Natural killer cell (primary cell): ENCODE data around the gene DPP7. TPM values are rescaled to one million over a fixed set of nuclear protein-coding genes. Genes with fewer than 3 reads are reported as not detected.
A peak's percentile ranks its signal among the peaks of the same experiment; 100 is the strongest.

ENCODE experiments used
- ATAC-seq, 3 donors: fragments of 150-1000 bp in 2 of 3; fragments of 200-7000 bp in 1 of 3; cut with Tn5 transposase; 1 replicate in 1 of 3; 2 replicates in 2 of 3; pipeline ENCODE4 v1.10.0; 2021; ENCODE audit warnings: mild to moderate bottlenecking in 2 of 3, moderate library complexity in 2 of 3
- DNase-seq, 2 donors: peaks; one replicate each; pipeline versions ENCODE4 v3.0.0 to v3.0.0-alpha.2; 2013 to 2021; ENCODE audit warnings: mixed read lengths in 1 of 2
- H3K27ac ChIP-seq: one replicate; pipeline ENCODE4 v1.5.1; 2013; ENCODE audit warnings: mild to moderate bottlenecking, low read length
- H3K27me3 ChIP-seq: one replicate; pipeline ENCODE4 v1.6.1; 2013; ENCODE audit warnings: low read length; ENCODE audit not compliant: control insufficient read depth, insufficient read depth
- H3K36me3 ChIP-seq: one replicate; pipeline ENCODE4 v1.6.1; 2013; ENCODE audit warnings: low read length; ENCODE audit not compliant: control insufficient read depth, insufficient read depth
- H3K4me1 ChIP-seq: one replicate; pipeline ENCODE4 v1.6.1; 2013; ENCODE audit warnings: low read length; ENCODE audit not compliant: control insufficient read depth, insufficient read depth
- H3K4me3 ChIP-seq: one replicate; pipeline ENCODE4 v1.5.1; 2013; ENCODE audit warnings: low read length
- H3K9me3 ChIP-seq: one replicate; pipeline ENCODE4 v1.6.1; 2013; ENCODE audit warnings: low read length; ENCODE audit not compliant: control insufficient read depth, insufficient read depth
- H3K27ac Mint-ChIP-seq, 2 donors: one replicate each; pipeline ENCODE4 v1.8.0; 2022; ENCODE audit warnings: mild to moderate bottlenecking in 2 of 2, mixed read lengths in 2 of 2, moderate library complexity in 1 of 2
- H3K27me3 Mint-ChIP-seq, 2 donors: one replicate each; pipeline ENCODE4 v1.8.0; 2022; ENCODE audit warnings: low read depth in 2 of 2, mixed read lengths in 2 of 2
- H3K36me3 Mint-ChIP-seq: one replicate; pipeline ENCODE4 v1.8.0; 2022; ENCODE audit warnings: mixed read lengths
- H3K4me1 Mint-ChIP-seq, 2 donors: one replicate each; pipeline ENCODE4 v1.8.0; 2022; ENCODE audit warnings: mixed read lengths in 2 of 2
- H3K4me3 Mint-ChIP-seq: one replicate; pipeline ENCODE4 v1.8.0; 2022; ENCODE audit warnings: mild to moderate bottlenecking, moderate library complexity, mixed read lengths
- H3K9me3 Mint-ChIP-seq, 2 donors: one replicate each; pipeline ENCODE4 v1.8.0; 2022; ENCODE audit warnings: mixed read lengths in 2 of 2
- CTCF ChIP-seq: fragments of 200-600 bp; IDR thresholded peaks from one replicate; pipeline ENCODE4 v1.8.0; 2022; ENCODE audit warnings: antibody characterized with exemption
- WGBS: methylation state at CpG from one replicate; pipeline ENCODE4 v1.1.7; 2013; ENCODE audit warnings: missing lambda C conversion rate; ENCODE audit not compliant: insufficient coverage; 5-methylcytosine and 5-hydroxymethylcytosine counted together
- intact Hi-C: fragments of 100-400 bp; cut with micrococcal nuclease; formaldehyde crosslinking; loops from one replicate; pipeline ENCODE4 v1.14.2; 2022
- total RNA-seq, 4 donors: library from RNA; stranded (reverse); fragments of 120-200 nt in 1 of 4; gene quantifications; one replicate each; pipeline versions ENCODE4 v1.2.3 to v1.2.4, GENCODE V29; 2013 to 2022

The DPP7 gene
- total RNA-seq, 3 donors from 2014 or later (not counting 1 experiment from before 2014, with no cell fraction given) = 233 to 264 (median 251) TPM

DNA sequence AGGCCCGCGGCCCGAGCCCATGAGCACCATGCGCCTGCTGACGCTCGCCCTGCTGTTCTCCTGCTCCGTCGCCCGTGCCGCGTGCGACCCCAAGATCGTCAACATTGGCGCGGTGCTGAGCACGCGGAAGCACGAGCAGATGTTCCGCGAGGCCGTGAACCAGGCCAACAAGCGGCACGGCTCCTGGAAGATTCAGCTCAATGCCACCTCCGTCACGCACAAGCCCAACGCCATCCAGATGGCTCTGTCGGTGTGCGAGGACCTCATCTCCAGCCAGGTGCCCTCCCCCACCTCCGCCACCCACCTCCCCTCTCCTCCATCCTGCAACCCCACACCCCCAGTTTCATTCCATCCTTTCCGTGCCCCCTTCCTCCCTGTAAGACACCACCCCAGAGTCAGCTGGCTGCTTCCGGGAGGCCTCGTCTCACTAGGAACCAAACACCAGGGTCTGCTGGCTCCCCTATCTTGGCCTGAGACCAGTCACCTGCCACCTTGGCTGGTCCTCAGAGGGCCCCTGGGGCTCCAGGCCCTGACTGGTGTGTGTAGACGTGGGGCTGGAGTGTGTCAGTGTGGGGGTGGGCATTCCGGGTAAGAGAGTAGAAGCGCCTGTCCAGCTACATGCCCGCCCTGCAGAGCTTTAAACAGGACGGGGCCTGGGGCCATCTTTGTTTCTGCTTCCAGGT, 25.1 kb upstream of the DPP7 start:
- Histone ChIP-seq H3K4me3 (no peak overlapping the region), H3K9me3 (no peaks in the 10 kb centered on the region), H3K4me1 (peaks cover 4% of the 10 kb centered on the region), H3K27me3 (peaks cover 31% of the 10 kb centered on the region), H3K36me3 (no peaks in the 10 kb centered on the region), H3K27ac (no peak overlapping the region)
- intact Hi-C loops = no loop called here
- Mint-ChIP-seq H3K27ac (no peak overlapping the region), H3K27me3 (peaks cover 15 to 31% of the 10 kb centered on the region in 2 donors), H3K4me3 (no peak overlapping the region), H3K4me1 (peaks cover 0 to 6% of the 10 kb centered on the region in 2 donors), H3K9me3 (no peaks in the 10 kb centered on the region), H3K36me3 (no peaks in the 10 kb centered on the region)
- WGBS = 40% methylated on average over 37 of the region's 37 CpGs
- TF ChIP-seq CTCF = no peak
- DNase-seq (no peak), ATAC-seq (no peak)

DNA sequence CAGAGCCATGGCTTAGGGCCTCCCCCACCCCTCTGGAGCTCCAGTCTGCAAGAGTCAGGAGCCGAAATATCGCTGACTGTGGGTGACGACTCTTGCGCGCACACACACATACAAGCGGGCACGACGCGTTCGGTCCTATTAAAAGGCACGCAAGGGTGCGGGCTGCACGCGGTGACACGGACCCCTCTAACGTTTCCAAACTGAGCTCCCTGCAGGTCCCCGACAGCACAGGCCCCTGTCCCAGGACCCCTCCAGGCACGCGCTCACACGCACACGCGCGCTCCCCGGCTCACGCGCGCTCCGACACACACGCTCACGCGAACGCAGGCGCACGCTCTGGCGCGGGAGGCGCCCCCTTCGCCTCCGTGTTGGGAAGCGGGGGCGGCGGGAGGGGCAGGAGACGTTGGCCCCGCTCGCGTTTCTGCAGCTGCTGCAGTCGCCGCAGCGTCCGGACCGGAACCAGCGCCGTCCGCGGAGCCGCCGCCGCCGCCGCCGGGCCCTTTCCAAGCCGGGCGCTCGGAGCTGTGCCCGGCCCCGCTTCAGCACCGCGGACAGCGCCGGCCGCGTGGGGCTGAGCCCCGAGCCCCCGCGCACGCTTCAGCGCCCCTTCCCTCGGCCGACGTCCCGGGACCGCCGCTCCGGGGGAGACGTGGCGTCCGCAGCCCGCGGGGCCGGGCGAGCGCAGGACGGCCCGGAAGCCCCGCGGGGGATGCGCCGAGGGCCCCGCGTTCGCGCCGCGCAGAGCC, 24.4 kb upstream of the DPP7 start, which contains the start of gene GRIN1:
GRIN1 (plus strand) TSS at position 433 of the 746 bp plus-strand sequence. CDS start 333 bp downstream, outside the sequence.
- H3K36me3 ChIP-seq = no peaks in the 10 kb centered on the region
- WGBS = 10% methylated on average over 104 of the region's 104 CpGs
- no peak within 1 kb of the TSS for H3K27ac Mint-ChIP-seq
- no peak within 1 kb of the TSS for H3K4me3 ChIP-seq
- H3K9me3 Mint-ChIP-seq = no peaks in the 10 kb centered on the region
- H3K9me3 ChIP-seq = no peaks in the 10 kb centered on the region
- H3K4me1 ChIP-seq = peaks cover 4% of the 10 kb centered on the region
- TF ChIP-seq CTCF = no peak
- H3K36me3 Mint-ChIP-seq = no peaks in the 10 kb centered on the region
- H3K4me3 Mint-ChIP-seq = no peak within 1 kb of the TSS
- H3K27ac ChIP-seq = no peak within 1 kb of the TSS
- peaks cover 15 to 31% of the 10 kb centered on the region in 2 donors for H3K27me3 Mint-ChIP-seq
- intact Hi-C loops = no loop called here
- peaks cover 0 to 6% of the 10 kb centered on the region in 2 donors for H3K4me1 Mint-ChIP-seq
- ATAC-seq (peak; percentile 50 to 92 (median 87)), DNase-seq (peak; percentile 39 to 72)
- H3K27me3 ChIP-seq = peaks cover 31% of the 10 kb centered on the region

- H3K36me3 Mint-ChIP-seq = no peaks in the 10 kb centered on the region
- no peak for TF ChIP-seq CTCF
- ATAC-seq (no peak), DNase-seq (no peak)
- peaks cover 0 to 6% of the 10 kb centered on the region in 2 donors for H3K4me1 Mint-ChIP-seq
- Histone ChIP-seq H3K9me3 (no peaks in the 10 kb centered on the region), H3K27ac (no peak overlapping the region), H3K4me3 (no peak overlapping the region), H3K4me1 (peaks cover 4% of the 10 kb centered on the region), H3K36me3 (no peaks in the 10 kb centered on the region), H3K27me3 (peaks cover 31% of the 10 kb centered on the region)
- WGBS = 11% methylated on average over 24 of the region's 25 CpGs
- H3K27ac Mint-ChIP-seq = no peak overlapping the region
- peaks cover 17 to 31% of the 10 kb centered on the region in 2 donors for H3K27me3 Mint-ChIP-seq
- intact Hi-C loops = no loop called here
- H3K4me3 Mint-ChIP-seq = no peak overlapping the region
- no peaks in the 10 kb centered on the region for H3K9me3 Mint-ChIP-seq
Observed at GRCh38 chr9:137138058-137138721, 23.7 kb upstream of the DPP7 start.
